SH-SY5Y (cell line): Measurements from ENCODE around the gene SLC7A14.

Source experiments
- GATA2 ChIP-seq: IDR thresholded peaks from 2 replicates; pipeline ENCODE4 v1.6.1; 2011; ENCODE audit warnings: mild to moderate bottlenecking, low read depth, low read length
- GATA3 ChIP-seq: IDR thresholded peaks from 2 replicates; pipeline ENCODE4 v1.6.1; 2011; ENCODE audit warnings: low read depth, mild to moderate bottlenecking, low read length, moderate library complexity

SLC7A14 gene

DNA sequence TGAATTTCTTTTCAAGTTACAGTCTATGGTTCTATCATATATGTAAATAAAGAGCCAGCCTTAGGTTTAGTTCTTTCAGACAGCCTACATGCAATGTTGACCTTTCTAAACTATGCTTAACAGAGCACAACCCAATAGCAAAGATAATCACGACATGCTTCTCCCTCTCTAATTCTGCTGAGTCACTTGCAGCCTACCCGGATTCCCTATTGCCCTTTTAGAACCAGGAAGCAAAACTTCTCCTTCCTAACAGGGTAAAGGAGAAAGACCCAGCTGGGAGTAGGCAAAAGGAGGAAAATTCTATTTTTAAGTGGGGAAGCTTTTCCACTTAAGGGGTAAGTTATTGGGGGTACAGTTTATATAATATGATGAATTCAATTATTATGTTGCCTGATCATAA is 79.3 kb downstream of the SLC7A14 start:
- no peak for TF ChIP-seq GATA2
- TF ChIP-seq GATA3, result no peak

DNA sequence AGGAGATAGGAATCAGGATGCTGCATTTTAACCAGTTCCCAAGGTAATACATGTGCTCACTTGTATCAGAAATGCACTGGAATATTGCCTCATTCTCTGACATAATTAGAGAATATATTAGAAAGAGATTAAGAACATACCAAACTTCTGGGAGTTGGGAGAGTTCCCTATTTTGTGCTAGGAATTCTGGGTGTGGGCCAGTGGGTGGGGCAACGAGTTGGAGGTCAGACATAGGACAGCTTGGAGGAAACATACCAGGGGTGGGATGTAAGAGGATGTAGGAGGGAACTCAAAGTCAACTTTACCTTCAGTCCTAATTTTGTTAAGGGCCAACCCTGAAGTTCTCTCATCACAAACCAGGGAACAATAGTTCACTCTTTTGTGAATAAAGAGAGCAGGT is 83.6 kb downstream of the SLC7A14 start:
- TF ChIP-seq GATA3 (no peak), GATA2 (no peak)

DNA sequence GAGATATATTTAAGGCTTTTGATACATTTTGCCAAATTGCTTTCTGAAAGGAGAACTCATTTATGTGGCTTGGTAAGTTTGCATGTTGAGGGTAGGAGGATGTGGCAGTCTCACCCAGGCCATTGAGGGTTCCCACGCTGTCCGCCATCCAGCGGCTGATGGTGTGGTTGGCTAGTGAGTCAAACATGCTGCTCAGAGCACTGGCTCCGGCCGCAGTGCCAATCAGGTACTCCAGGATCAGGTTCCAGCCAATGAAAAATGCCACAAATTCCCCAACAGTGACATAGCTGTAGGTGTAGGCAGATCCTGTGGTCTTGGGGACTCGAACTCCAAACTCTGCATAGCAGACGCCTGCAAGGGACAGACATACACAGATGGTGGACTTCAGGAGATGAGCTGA is 84.9 kb downstream of the SLC7A14 start:
- TF ChIP-seq GATA2, result no peak
- TF ChIP-seq GATA3, result no peak

DNA sequence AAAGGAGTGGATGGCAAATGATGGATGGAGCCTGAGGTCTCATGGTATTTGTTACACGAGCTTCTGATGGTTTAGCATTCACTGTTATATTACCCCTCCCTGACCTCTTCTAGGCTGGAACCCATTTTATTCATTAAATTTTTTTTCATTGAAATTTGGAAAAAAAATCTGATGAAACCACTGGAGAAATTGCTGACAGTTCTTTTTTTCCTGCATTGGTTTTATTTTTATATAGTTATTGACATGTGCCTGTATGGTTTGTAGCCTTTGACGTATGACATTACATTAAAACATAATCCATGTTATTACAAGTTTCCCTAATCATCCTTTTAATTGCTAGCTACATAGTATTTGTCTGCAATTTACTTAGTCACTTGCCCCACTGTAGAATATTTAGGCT is 85.4 kb downstream of the SLC7A14 start:
- TF ChIP-seq GATA3, result no peak
- TF ChIP-seq GATA2, result no peak

DNA sequence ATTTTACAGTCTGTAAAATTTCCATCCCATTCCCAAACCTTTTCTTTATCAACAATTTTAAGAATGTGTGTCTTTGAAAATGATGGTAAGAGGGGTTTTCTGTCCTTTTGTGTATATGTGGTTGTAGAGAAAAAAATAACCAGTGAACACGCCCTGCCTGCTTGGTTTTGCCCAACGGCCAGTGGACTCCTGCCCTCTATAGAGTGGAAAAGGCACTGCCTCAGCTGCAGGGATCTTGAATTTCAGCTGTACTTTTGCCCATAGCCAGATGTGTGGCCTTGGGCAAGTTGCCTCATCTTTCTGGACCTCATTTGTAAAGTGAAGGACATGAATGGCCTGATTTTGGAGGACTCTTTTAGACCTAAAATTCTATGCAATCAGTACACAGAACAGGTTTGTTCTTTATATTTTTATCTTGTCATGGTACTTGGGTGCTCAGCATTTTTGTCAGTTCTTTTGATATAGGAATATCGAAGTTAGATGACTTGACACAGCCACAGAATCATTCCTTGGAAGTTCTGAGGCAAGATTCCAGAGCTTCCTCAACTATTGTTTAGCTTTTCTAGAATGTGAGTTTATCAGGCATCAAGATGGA is 86.2 kb downstream of the SLC7A14 start:
- TF ChIP-seq GATA3, result no peak
- TF ChIP-seq GATA2, result no peak

DNA sequence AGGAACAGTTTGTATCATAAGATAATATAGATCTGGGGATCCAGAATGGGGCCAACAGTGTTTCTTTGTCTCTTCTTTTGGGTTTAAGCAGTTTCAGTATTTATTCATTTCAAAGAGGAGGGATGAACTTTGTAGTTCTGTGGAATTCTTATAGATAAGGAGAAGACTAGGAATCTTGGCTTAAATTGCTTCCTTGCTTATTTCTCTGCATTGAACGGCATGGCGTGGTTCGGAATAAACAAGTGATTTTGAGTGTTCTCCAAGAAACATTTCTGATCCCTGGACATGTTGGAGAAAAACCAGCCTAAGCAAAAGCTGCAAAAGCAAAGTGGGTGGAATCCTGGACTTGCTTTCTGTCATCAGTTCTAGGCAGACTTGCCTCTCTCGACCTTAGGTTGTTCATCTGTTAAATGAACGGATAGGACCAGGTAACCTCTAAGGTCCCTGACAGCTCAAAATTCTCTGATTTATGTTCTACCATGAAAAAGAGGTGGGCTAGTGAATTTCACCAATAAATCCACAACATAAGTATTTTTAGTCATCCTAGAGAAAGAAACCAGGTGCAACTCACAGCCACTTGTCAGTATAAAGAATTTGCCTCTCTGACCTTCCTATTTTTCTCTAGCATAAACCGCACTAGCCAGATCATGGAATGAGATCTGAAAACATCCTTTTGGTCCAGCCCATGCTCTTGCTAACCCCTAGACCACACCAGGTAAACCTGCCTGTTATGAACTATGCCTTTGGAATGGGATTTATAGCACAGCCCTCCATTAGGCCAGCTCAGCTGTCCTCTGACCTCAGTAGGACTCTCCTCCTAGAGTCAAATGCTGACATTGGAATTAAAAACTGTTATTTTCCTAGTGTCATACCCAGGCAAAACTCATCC is 88.4 kb downstream of the SLC7A14 start:
- TF ChIP-seq GATA2 (no peak), GATA3 (no peak)

DNA sequence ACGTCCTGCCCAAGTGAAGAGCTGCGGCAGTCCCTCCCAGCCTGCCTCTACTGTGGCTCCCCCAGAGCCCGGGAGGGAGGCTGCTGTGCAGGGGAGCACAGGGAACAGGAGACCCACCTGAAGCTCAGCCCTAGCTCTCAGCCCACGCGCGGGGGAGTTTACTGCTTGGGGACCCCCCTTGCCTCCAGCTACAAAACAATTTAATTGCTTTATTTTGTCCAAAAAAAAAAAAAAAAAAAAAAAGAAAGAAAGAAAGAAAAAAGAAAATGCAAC is 89.1 kb downstream of the SLC7A14 start:
- no peak for TF ChIP-seq GATA3
- no peak for TF ChIP-seq GATA2

DNA sequence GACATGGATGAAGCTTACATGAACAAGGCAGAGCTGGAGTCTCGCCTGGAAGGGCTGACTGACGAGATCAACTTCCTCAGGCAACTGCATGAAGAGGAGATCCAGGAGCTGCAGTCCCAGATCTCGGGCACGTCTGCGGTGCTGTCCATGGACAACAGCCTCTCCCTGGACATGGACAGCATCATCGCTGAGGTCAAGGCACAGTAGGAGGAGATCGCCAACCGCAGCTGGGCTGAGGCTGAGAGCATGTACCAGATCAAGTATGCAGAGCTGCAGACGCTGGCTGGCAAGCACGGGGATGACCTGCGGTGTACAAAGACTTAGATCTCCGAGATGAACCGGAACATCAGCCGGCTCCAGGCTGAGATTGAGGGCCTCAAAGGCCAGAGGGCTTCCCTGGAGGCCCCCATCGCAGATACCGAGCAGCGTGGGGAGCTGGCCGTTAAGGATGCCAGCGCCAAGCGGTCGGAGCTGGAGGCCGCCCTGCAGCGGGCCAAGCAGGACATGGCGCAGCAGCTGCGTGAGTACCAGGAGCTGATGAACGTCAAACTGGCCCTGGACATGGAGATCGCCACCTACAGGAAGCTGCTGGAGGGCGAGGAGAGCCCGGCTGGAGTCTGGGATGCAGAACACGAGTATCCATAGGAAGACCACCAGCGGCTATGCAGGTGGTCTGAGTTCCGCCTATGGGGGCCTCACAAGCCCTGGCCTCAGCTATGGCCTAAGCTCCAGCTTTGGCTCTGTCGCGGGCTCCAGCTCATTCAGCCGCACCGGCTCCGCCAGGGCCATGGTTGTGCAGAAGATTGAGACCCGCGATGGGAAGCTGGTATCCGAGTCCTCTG is 89.6 kb downstream of the SLC7A14 start:
- TF ChIP-seq GATA2, result no peak
- TF ChIP-seq GATA3, result no peak

DNA sequence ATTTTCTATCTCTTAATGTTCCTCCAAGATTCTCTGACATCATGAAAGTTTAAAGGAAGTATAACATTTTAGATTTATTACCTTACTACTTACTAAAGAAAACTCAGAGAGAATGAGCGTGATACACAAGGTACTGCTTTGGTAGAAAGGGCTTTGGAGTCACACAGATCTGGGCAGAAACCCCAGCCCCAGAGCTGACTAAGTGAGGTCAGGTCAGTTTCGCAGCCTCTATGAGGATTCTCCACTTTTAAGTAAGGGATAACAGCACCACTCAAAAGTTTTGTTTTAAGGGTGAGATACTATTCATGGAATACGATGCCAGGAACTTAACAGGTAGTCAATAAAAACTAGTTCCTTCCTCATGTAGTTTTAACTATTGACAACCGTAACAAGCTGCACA is 91.1 kb downstream of the SLC7A14 start:
- TF ChIP-seq GATA3 (no peak), GATA2 (no peak)

DNA sequence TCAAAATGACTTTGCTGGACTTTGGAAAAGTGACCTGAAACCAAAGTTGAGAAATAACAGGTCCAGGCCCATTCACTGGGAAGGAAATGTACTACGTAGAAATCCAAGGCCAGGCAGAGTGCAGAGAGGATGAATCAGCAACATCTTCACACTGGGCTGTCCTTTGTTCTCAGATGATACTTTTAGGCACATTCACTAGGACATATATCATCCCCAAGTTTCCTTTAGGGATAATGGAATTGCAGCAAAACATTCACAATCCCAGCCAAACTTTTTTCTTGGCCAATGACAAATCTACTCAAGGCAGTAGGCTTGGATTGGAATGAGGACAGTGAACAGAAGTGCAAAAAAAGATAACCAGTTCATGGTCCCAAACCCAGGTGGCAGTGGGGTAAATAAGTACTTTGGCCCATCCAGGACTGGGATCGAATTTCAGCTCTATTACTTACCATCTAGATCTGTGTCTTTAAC is 92.1 kb downstream of the SLC7A14 start:
- no peak for TF ChIP-seq GATA3
- no peak for TF ChIP-seq GATA2

DNA sequence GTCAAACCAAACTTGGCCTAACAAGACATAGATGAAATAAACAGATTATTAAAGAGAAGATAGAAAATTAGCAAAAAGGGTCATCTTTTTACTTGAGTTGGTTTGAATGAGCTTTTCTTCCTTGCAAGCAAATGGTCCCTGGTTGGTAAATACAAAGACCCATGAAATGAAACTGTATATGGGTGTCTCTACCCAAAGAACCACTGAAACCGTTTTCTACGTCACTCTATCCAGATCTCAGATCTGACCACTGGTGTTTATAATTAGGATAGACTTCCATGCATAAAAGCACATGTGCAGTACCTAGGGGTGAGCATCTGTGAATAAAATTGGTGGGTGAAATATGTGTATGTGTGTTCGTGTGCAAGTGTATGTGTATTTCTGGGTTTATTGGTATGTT is 94.0 kb downstream of the SLC7A14 start:
- no peak for TF ChIP-seq GATA2

DNA sequence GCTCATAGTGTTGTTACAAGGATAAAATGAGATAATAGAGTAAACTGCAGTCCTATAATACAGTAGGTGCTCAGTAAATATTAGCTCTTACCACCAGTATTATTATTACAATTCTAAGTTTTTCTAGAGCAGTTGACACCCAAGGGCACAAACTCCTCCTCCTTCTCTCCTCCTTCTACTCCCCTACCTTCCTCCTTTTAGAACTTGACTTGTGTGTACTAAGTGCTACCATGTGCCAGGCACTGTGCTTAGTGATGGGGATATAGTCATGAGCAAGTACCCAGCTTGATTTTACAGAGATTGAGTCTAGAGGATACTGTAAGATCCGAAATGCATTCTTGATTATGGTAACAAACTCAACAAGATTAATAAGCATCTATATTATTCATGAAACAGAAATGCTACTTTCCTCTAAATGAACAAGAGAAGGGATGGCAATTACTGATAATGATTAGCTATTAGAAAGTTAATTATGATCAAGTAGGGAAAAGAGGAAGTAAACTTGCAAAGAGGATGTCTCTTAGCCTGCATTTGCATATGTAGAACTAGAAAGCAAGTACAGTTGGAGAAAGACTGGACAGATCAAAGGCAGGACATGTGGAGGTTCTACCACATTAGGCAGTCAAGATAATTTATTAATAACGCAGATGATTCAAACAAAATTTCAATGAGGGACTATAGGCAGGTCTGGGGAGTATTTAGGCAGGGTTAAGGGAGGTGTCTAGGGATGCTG is 94.9 kb downstream of the SLC7A14 start:
- TF ChIP-seq GATA2 (no peak), GATA3 (no peak)

DNA sequence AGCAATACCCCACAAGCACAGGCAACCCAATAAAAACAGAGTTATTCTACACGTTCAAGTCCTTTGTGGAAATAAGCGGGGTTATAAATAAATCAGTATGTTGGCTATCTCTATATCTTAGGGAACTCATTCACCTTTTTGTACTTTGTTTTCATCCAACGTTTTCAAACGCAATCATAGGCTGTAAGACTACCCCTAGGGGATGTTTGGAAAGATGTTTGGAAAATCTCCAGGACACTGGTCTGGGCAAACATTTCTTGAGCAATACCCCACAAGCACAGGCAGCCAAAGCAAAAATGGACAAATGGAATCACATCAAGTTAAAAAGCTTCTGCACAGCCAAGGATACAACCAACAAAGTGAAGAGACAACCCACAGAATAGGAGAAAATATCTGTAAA is 97.1 kb downstream of the SLC7A14 start:
- no peak for TF ChIP-seq GATA3
- TF ChIP-seq GATA2, result no peak

DNA sequence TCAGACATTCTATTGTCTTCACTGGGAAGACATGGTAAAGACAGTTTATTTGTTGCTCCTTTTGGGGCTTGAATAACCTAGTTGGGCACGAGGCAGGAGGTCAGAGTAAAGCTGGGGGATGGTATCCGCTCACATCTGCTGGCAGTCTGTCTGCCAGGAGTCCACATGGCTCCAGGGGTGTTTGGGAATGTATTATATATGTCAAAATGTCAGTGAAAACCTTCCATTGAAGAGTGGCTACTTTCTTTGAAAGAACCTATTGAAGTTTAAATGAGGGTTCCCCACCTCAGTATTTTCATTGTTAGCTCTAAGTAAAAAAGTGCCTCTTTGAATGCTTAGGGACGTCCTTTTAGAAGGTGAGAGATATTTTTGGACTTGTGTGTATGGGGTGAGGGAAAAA is 98.8 kb downstream of the SLC7A14 start:
- TF ChIP-seq GATA2 (no peak), GATA3 (no peak)

DNA sequence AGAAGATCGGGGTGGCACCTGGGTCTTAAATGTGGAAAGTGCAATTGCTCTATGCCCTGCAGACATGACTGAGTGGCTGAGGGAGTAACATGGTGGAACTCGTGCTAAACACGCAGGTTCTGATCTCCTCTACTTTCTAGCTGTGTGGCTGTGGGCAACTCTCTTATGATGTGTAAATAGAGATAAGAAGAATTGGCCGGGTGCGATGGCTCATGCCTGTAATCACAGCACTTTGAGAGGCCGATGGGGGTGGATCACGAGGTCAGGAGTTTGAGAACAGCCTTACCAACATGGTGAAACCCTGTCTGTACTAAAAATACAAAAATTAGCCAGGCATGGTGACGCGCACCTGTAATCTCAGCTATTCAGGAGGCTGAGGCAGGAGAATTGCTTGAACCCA is 99.5 kb downstream of the SLC7A14 start:
- TF ChIP-seq GATA2 (no peak), GATA3 (no peak)
